ENCODE data around the gene OSBPL10. TPM values are rescaled to one million over a fixed set of nuclear protein-coding genes. Genes with fewer than 3 reads are reported as not detected.

The OSBPL10 gene
- total RNA-seq, 1 experiment from 2014 or later, result 172 TPM

- TF ChIP-seq CTCF (IDR thresholded peaks at IDR 0.05; ENCODE audit: unreplicated experiment), result no peak
- ChIA-PET POLR2A (no interaction called here), CTCF (interaction anchor here (0.6 kb wide), 2 partner anchors 132 to 268 kb away, joined by 3 to 4 read pairs; partner anchors contain the start of genes OSBPL10 and ZNF860)
- H3K27ac Mint-ChIP-seq (ENCODE audit: low read depth, unreplicated experiment), result peak overlapping the region; percentile 37
- H3K4me3 Mint-ChIP-seq (ENCODE audit: unreplicated experiment), result no peak overlapping the region
- intact Hi-C loops (cut with micrococcal nuclease), result no loop called here
- H3K9me3 Mint-ChIP-seq (ENCODE audit: unreplicated experiment), result no peaks in the 10 kb centered on the region
- no peaks in the 10 kb centered on the region for H3K27me3 Mint-ChIP-seq (ENCODE audit: insufficient read depth, unreplicated experiment)
- H3K4me1 Mint-ChIP-seq (ENCODE audit: insufficient read depth, unreplicated experiment), result peaks cover 7% of the 10 kb centered on the region
- DNase-seq (ENCODE audit: unreplicated experiment), result no peak
- no TSS peak for BruUV-seq (replicated peaks)
- H3K36me3 Mint-ChIP-seq (ENCODE audit: insufficient read depth, unreplicated experiment), result peaks cover 48% of the 10 kb centered on the region
These were observed 132.2 kb downstream of the OSBPL10 start for GRCh38 chr3:31848911-31849310.

DNA sequence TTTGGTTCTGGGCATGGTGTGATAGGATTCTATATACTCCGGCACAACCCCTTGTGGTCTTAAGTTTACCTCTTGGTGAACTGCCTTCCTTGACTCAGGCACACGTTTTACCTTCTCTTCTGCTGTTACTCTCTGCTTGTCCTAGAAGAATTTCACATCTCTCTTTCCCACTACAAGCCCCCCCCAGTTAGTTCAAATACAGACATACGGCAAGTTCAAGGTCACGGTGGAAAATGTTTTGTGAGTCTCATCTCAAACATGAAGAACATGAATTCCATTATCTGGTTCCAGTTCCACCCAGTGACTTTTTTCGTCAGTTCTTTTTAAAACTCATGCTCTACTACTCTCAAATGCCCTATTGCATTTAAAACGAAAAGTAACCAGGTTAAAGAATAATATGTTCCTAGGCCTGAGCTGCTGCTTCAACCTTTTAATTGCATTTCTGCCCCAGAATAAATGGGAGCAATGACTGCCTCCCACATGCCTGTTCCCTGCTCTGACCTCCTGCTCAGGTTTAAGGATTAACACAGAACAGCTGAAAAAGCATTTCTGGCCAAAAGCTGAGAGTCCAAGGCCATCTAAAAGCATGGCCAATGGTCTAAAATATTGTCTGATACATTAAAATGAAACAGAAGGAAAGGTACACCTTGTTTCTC is 132.8 kb downstream of the OSBPL10 start:
- Mint-ChIP-seq H3K27ac (ENCODE audit: low read depth, unreplicated experiment) (peak overlapping the region; percentile 37), H3K4me1 (ENCODE audit: insufficient read depth, unreplicated experiment) (peaks cover 3% of the 10 kb centered on the region), H3K36me3 (ENCODE audit: insufficient read depth, unreplicated experiment) (peaks cover 48% of the 10 kb centered on the region), H3K27me3 (ENCODE audit: insufficient read depth, unreplicated experiment) (no peaks in the 10 kb centered on the region), H3K4me3 (ENCODE audit: unreplicated experiment) (no peak overlapping the region), H3K9me3 (ENCODE audit: unreplicated experiment) (no peaks in the 10 kb centered on the region)
- intact Hi-C loops (cut with micrococcal nuclease), result no loop called here
- CTCF ChIA-PET, result interaction anchor here (0.6 kb wide), 3 partner anchors 25 to 269 kb away, joined by 3 to 4 read pairs (median 3); partner anchors contain the start of genes OSBPL10 and ZNF860
- no TSS peak for BruUV-seq (replicated peaks)
- POLR2A ChIA-PET, result no interaction called here
- DNase-seq (ENCODE audit: unreplicated experiment), result no peak
- TF ChIP-seq CTCF (IDR thresholded peaks at IDR 0.05; ENCODE audit: unreplicated experiment), result no peak

DNA sequence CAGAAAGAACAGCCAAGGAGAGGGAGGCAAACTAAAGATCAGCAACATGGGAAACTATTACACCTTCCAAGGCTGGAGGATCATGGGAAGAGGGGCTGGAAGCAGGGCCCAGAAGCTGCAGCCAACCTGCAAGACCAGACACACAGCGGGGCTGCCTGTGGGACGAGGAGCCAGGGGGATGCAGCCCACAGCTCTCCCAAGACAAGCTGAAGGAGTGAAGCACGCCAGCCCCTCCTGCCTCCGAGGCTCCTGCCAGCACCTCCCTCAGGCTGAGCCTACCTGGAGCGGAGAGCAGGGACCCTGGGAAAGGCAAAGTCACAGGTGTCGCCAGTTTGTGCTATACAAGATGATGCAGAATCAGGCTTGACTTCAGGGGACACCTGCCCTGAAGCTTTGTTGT is 133.3 kb downstream of the OSBPL10 start:
- Mint-ChIP-seq H3K36me3 (ENCODE audit: insufficient read depth, unreplicated experiment) (peaks cover 46% of the 10 kb centered on the region), H3K27ac (ENCODE audit: low read depth, unreplicated experiment) (peak overlapping the region; percentile 37)

GRCh38 chr3:31841515-31841914 is 139.5 kb downstream of the OSBPL10 start:
- H3K4me1 Mint-ChIP-seq (ENCODE audit: insufficient read depth, unreplicated experiment), result peaks cover 18% of the 10 kb centered on the region
- peaks cover 31% of the 10 kb centered on the region for H3K36me3 Mint-ChIP-seq (ENCODE audit: insufficient read depth, unreplicated experiment)
- H3K27me3 Mint-ChIP-seq (ENCODE audit: insufficient read depth, unreplicated experiment), result no peaks in the 10 kb centered on the region
- intact Hi-C loops (cut with micrococcal nuclease), result no loop called here
- ChIA-PET CTCF (interaction anchor here (0.6 kb wide), 1 partner anchor 1386 kb away, joined by 3 read pairs; no protein-coding TSS in a partner anchor), POLR2A (interaction anchor here (0.7 to 1.5 kb wide), 2 partner anchors 20 to 37 kb away, joined by 3 to 6 read pairs; no protein-coding TSS in a partner anchor)
- DNase-seq (ENCODE audit: unreplicated experiment), result no peak
- no peak overlapping the region for H3K4me3 Mint-ChIP-seq (ENCODE audit: unreplicated experiment)
- no peaks in the 10 kb centered on the region for H3K9me3 Mint-ChIP-seq (ENCODE audit: unreplicated experiment)
- TF ChIP-seq CTCF (IDR thresholded peaks at IDR 0.05; ENCODE audit: unreplicated experiment), result no peak
- H3K27ac Mint-ChIP-seq (ENCODE audit: low read depth, unreplicated experiment), result no peak overlapping the region
- no TSS peak for BruUV-seq (replicated peaks)

More for the DNA sequence above, 133.3 kb downstream of the OSBPL10 start:
- no peaks in the 10 kb centered on the region for H3K4me1 Mint-ChIP-seq (ENCODE audit: insufficient read depth, unreplicated experiment)
- CTCF ChIA-PET, result interaction anchor here (0.6 kb wide), 1 partner anchor 26 kb away, joined by 3 read pairs; no protein-coding TSS in a partner anchor
- no peak for DNase-seq (ENCODE audit: unreplicated experiment)
- no peaks in the 10 kb centered on the region for H3K9me3 Mint-ChIP-seq (ENCODE audit: unreplicated experiment)
- BruUV-seq (replicated peaks), result no TSS peak
- H3K27me3 Mint-ChIP-seq (ENCODE audit: insufficient read depth, unreplicated experiment), result no peaks in the 10 kb centered on the region
- H3K4me3 Mint-ChIP-seq (ENCODE audit: unreplicated experiment), result no peak overlapping the region
- no peak for TF ChIP-seq CTCF (IDR thresholded peaks at IDR 0.05; ENCODE audit: unreplicated experiment)
- POLR2A ChIA-PET, result no interaction called here
- intact Hi-C loops (cut with micrococcal nuclease), result no loop called here

Measured in MCF 10A (cell line).